ENCODE results near the gene ELOVL3.
"Not testable (repeated sequence)": the region's sequence is repeated elsewhere in the genome, so short reads cannot be mapped to it uniquely, and the experiment has no call there.

The ELOVL3 gene

GRCh38 chr10:102227050-102227449, 951 bp downstream of the ELOVL3 start:
- DNase-seq, result no peak

DNA sequence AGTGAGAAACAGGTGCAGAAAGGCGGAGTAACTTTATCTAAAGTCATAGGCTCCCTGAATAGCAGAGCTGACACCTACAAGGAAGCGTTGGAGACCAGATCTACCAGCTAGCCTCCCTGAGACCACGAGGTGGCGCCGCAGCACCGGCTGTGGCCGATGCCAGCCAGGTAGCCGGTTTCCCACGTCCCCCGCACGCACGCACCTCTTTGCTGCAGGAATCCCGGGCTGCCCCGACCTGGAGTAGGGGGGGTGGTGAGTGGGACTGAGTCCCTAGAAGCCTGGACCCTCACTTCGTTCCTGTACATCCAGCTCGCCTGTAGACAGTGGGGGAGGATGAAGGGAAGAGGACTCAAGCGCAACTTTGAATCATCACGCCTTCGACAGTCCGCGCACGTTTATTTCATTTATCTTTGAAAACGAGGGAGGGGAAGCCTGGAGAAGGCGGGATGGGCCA, 3.7 kb downstream of the ELOVL3 start:
- DNase-seq, result peak; percentile 66

DNA sequence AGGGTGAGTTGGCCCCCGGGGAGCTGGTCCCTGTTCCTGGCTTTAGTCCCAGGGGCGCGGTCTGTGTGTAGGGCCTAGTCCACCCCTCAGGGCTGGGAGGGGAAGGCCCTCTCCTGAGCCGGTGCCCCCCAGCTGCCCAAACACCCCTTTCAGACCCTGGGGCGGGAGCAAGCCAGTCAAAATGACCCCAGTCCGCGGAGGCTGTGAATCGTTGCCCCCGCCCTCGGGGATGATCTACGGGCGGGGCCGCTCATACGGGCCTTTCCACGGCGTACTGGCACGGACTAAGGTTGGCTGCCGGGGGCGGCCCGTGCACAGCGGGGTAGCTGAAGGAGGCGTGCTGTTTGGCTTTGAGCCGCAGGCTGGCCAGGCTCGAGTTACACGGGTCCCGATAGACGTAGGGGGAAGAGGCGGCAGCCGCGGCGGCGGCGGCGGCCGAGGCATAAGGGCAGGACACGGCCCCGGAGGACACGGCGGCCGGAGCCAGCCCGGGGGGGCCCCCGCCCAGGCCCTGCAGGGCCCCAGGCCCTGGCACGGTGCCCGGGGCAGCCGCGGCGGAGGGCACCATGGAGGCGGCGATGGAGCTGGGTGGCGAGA, 4.3 kb downstream of the ELOVL3 start:
- DNase-seq, result peak; percentile 26

DNA sequence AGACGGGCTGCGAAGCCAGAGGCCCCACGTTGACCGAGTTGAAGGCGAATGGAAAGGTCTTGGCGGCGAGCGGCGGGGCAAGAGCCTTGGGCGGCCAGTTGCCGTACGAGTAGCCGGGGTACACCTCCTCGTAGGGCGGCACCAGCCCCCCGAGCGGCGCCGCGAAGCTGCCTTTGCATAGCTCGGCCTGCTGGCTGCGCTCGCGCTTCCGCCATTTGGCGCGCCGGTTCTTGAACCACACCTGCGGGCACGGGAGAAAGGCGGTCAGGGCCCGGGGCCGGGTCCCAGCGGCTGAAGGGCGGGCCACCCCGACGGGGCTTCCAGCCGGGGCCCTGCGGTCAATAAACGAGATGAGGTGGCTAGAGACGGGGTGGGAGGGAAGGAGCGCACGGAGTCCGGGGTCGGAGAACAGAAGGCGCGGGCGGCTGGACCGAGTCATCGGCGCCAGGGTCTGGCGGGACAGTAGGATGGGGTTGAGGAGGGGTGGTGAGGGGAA, 4.8 kb downstream of the ELOVL3 start:
- DNase-seq, result peak; percentile 20

- peak; percentile 4 for DNase-seq
Observed at GRCh38 chr10:102231357-102232318, 5.5 kb downstream of the ELOVL3 start.

DNA sequence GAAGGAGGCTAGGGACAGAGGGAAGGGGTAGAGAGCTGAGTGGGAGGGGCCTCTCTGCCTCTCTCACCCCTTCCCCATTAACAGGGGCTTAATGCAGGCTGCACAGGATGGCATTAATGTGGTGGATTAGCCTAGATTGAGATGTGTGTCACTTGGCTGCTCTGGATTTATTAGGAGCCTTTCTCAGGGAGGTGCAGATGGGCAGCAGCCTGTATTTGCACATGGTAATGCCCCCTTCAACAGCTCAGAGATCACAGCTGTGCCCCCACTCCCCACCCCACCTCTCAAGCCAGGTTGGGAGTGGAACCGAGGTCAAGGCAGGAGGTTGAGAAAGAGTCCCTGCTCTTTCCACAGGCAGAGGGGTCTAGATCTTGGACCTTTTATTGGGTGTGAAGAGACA, 7.9 kb downstream of the ELOVL3 start:
- no peak for DNase-seq

GRCh38 chr10:102234888-102235597, 8.9 kb downstream of the ELOVL3 start:
- DNase-seq, result no peak

DNA sequence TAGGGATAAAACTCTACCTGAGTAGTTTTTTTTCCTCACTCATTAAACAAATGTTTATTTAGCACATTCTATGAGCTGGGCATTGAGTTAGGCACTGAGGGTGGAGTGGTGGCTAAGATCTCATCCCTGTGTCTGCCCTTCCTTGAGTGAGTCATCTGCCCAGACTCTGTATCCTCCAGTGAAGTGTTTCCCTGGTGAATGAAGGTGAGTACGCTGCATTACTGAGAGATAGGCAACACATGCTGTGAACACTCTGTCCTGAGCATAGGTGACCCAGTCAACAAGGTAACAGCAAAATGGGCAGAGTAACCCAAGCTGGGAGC, 9.5 kb downstream of the ELOVL3 start:
- no peak for DNase-seq

GRCh38 chr10:102236006-102236405, 9.9 kb downstream of the ELOVL3 start:
- no peak for DNase-seq

DNA sequence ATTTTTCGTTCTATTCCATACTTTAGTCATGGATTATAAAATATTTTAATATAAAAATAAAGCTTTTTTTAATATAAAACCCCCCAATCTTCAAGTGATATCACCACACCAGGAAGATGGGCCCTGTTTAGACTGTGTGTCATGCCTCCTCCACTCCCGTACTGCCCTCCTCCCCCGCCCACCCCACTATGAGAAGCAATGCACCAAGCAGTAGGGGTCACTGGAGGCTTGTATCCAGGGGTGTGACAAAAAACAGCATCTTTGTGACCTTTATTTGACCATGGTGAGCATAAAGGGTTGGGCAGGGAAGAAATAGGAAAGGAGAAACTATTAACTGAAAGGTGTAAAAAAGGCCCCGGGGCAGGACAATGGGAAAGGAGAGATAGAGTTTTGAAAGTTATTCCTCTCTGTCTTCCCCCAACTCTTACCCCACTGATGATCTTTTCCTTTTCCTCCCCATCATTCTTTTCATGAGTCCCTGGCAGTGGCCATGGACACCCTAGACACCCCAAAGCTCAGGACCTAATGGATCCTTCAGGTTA, 11.7 kb downstream of the ELOVL3 start:
- no peak for DNase-seq

DNA sequence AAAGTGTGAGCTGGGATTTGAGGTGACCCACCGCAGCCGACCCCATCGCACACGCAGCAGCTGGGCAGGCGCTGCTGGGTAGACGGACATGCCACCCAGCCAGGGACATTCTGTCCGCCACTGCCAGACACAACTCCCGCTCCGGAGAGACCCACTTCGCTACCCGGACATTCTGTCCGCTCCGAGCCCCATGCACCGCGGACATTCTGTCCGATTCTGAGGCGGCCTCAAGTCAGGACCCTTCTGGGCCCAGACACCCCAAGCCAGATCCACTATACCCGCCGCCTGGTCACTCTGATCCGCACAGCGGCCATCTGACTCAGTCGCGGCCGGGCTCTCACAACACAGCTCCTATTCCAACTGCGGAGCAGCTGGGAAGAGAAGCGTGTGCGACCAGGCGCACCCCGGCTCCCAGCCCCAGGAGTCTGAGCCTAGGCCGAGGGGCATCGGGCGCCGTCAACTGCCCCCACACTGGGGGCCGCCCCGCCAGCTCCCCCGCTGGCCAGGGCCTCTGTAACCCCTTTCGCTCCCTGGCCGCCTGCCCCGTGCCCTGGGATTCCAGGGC, 14.4 kb downstream of the ELOVL3 start:
- DNase-seq, result no peak

DNA sequence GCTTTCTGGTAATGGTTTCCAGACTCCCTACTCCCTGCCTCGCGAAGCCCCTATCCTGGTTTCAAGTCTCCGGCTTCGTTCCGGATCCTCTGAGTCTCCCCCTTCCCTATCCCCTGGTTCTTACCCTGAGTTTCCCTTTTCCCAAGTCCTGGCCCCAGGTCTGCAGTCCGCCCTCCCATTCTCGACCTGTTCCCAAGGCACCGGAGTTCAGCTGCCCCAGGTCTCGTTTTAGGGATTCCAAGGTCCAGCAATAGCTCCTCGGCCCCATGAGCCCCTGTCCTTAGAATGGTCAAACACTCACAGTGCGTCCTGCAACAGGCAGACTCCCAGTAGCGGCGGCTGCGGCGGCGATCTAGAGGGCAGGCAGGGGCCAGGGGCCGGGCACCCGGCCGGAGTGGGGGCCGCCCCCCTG, 14.9 kb downstream of the ELOVL3 start:
- no peak for DNase-seq

- peak; percentile 56 for DNase-seq
Observed at GRCh38 chr10:102241444-102242117, 15.5 kb downstream of the ELOVL3 start, which contains the start of gene PITX3. TSS of gene PITX3 (minus strand) at chr10:102241512. CDS start at chr10:102232080, 9,432 bp downstream.

DNA sequence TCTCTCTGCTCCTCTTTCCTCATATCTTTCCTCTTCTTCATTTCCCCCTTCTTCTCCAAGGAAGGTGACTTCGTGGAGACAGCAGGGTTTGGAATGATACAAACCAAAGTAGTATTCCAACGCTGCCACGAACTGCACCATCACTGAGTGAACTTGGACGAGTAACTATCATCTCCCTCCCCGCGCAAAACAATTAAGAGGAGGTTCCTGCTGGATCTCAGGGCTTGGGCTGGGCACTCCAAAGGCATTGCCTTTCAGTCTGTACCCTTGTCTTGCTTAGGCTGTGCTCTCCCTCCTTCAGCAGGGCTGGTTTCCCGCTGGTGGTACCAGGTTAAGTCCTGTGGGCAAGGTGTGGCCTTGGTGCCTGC, 16.0 kb downstream of the ELOVL3 start:
- no peak for DNase-seq

DNA sequence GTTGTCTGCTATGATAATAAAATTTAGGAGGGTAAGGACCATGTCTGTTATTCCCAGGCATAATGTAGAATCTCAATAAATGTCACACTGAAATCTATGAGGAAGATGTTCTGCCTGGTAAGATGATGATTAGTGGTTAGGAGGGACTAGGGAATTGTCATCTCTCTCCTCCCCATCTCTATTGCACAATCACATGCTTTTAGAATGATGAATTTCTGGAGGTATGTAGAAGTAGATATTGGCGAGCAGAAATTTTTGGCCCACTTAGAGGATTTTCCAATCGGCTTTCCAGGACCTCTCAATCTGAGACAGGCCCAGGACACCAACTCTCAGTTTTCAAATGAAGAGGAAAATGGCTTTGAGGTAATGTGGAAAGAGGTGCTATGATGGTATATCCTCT, 17.2 kb downstream of the ELOVL3 start:
- DNase-seq, result no peak

DNA sequence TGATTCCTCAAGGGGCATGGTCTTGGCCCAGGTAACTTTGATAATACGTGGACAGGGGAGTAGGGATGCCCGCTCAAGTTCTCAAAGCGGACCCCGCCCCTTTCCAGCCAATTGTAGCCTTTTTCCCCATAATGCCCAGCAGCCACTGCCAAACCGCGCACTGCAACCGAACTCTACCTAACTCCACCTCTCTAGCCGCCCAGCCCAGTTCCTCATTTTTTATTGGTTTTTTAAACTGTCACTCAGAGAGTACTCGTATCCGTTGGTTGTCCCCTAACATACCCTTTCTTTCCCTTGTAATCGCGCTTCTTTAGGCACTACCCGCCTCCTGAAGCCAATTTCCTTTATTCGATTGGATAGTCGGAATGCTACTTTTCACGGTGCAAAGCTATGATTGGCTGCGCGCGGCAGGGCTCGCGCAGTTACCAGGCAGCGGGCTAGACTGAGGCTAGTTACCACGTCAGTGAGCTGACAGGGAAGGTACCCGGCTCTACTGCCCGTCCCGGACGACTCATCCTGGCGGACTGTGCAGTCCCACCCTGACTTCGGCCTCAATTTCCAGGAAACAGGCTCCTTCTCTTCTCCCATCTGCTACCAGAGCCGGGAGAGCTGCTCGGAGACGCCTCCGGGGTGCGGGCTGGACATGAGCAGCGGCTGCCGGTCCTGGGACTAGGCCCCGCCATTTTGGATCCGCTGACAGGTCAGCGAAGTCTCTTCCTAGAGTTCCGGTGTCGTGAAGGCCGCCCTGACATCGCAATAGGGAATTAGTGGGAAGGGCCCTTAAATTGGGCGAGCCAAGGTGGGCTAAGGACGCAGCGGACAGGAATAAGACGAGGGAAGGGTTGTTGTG, 19.2 kb downstream of the ELOVL3 start, which contains the start of gene GBF1:
TSS of gene GBF1 (plus strand) at position 451 of the 850 bp plus-strand sequence. CDS start 13,407 bp downstream, outside the sequence.
- DNase-seq, result peak; percentile 100

- DNase-seq, result no peak
Observed at GRCh38 chr10:102245932-102246251, 19.8 kb downstream of the ELOVL3 start.

DNA sequence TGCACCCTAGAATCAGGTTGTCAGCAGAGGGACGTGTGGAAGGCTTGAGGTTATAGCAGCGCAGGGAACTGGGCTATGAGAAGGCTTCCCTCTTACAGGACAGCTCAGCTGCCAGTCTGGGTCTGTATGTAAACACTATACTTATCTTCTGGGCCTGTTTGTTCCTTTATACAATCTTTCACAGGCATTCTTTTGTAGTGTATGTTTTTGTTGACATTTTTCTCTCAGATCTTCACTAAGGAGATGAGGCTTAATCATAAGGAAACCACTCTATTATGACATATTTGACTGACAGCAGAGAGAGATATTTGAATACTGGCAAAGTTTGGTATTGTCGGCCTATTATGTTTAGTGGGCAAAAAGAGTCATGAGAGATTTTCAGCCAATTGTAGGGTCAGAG, 20.2 kb downstream of the ELOVL3 start:
- DNase-seq, result no peak

- DNase-seq, result no peak
Observed at GRCh38 chr10:102247734-102248133, 21.6 kb downstream of the ELOVL3 start.

DNA sequence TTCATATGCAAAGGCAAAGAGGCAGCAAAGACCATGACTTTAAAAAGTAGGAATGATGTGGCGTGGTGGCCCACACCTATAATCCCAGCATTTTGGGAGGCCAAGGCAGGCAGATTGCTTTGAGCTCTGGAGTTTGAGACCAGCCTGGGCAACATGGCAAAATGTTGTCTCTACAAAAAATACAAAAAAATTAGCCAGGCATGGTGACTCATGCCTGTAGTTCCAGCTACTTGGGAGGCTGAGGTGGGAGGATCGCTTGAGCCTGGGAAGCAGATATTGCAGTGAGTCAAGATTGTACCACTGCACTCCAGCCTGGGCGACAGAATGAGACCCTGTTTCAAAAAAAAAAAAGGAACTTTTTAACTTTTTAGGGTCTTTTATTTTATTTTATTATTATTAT, 26.4 kb downstream of the ELOVL3 start:
- DNase-seq, result not testable (repeated sequence)

- no peak for DNase-seq
Observed at GRCh38 chr10:102254426-102254825, 28.3 kb downstream of the ELOVL3 start.

Data from DMS153 (cell line).